Peyer's patch (tissue), 4 donors: ENCODE measurements around the gene CRYGA.

Experiments used
- POLR2A ChIP-seq, 2 donors: fragments of 450-650 bp; IDR thresholded peaks; one replicate each; pipeline ENCODE4 v1.5.1; 2017; ENCODE audit warnings: antibody characterized with exemption in 2 of 2, mild to moderate bottlenecking in 2 of 2, moderate library complexity in 2 of 2
- TF ChIP-seq, protein P1 (sequence below), 6 experiments: fragments of 450-650 bp in 4 of 6; fragments of 200-600 bp in 2 of 6; sonication (generic) in 1 of 6; IDR thresholded peaks; one replicate each; pipeline ENCODE4 v1.5.1; 2017 to 2019; ENCODE audit warnings: antibody characterized with exemption in 6 of 6, mild to moderate bottlenecking in 3 of 6, moderate library complexity in 1 of 6

DNA sequence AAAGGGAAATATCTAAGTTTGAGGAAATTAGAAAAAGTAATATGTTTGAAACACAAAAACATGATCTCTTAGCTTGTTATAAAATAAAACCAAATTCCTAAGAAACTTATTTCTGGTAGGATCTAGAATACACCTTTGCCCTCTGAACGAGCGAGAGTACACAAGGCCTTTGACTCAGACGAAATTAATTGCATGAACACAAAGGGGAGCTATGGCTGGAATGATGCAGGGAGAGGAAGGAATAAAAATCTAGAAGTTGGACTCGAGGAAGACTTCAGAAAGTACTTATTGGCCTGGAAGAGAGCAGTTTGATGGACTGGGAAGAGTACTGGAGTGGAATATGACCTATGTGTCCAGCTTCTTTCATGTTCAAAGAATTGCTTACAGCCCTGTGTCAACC lies 38.1 kb downstream of the CRYGA start:
- TF ChIP-seq POLR2A (IDR thresholded peaks at IDR 0.05) = no peak
- TF ChIP-seq, protein P1, sequence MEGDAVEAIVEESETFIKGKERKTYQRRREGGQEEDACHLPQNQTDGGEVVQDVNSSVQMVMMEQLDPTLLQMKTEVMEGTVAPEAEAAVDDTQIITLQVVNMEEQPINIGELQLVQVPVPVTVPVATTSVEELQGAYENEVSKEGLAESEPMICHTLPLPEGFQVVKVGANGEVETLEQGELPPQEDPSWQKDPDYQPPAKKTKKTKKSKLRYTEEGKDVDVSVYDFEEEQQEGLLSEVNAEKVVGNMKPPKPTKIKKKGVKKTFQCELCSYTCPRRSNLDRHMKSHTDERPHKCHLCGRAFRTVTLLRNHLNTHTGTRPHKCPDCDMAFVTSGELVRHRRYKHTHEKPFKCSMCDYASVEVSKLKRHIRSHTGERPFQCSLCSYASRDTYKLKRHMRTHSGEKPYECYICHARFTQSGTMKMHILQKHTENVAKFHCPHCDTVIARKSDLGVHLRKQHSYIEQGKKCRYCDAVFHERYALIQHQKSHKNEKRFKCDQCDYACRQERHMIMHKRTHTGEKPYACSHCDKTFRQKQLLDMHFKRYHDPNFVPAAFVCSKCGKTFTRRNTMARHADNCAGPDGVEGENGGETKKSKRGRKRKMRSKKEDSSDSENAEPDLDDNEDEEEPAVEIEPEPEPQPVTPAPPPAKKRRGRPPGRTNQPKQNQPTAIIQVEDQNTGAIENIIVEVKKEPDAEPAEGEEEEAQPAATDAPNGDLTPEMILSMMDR (IDR thresholded peaks at IDR 0.05) = no peak
